K562 (cell line): ENCODE results near the gene ZFTA. TPM values are rescaled to one million over a fixed set of nuclear protein-coding genes. Genes with fewer than 3 reads are reported as not detected.

Experiments
- CXXC5 ChIP-seq: fragments of 250-450 bp; sonication (Bioruptor Pico); IDR thresholded peaks from 2 replicates; pipeline ENCODE4 v1.8.0; 2022; ENCODE audit warnings: inconsistent platforms, mild to moderate bottlenecking, moderate library complexity
- ESRRA ChIP-seq: fragments of 450-650 bp; IDR thresholded peaks from 2 replicates; pipeline ENCODE4 v1.6.1; 2014; ENCODE audit warnings: low read depth, mild to moderate bottlenecking, moderate library complexity, borderline replicate concordance
- FOXA1 ChIP-seq: fragments of 450-650 bp; IDR thresholded peaks from 2 replicates; pipeline ENCODE4 v1.6.1; 2016; ENCODE audit warnings: mild to moderate bottlenecking, borderline replicate concordance
- GATA2 ChIP-seq: sonication (generic); formaldehyde crosslinking; IDR thresholded peaks from 2 replicates; pipeline ENCODE4 v1.4.0; 2020; ENCODE audit warnings: mild to moderate bottlenecking, missing genetic modification reagents
- L3MBTL2 ChIP-seq: fragments of 450-650 bp; IDR thresholded peaks from 2 replicates; pipeline ENCODE4 v1.6.1; 2016; ENCODE audit warnings: mild to moderate bottlenecking, moderate library complexity
- MYNN ChIP-seq, 2 experiments: sonication (generic); formaldehyde crosslinking in 1 of 2; IDR thresholded peaks; 2 replicates each; pipeline versions ENCODE4 v1.5.0 to v1.6.1; 2016 to 2020; ENCODE audit warnings: antibody characterized with exemption in 1 of 2, missing genetic modification reagents in 1 of 2
- NRF1 ChIP-seq, 2 experiments: fragments of 450-650 bp; IDR thresholded peaks in 1 of 2; conservative IDR thresholded peaks in 1 of 2; 2 replicates each; pipeline ENCODE4 v1.6.1; 2014; ENCODE audit warnings: mild to moderate bottlenecking in 2 of 2
- PCBP1 ChIP-seq: fragments of 200-400 bp; formaldehyde crosslinking; IDR thresholded peaks from 2 replicates; pipeline ENCODE4 v1.6.1; 2018; ENCODE audit warnings: mild to moderate bottlenecking, low read depth, low read length; ENCODE audit not compliant: poor library complexity, severe bottlenecking
- RBM14 ChIP-seq: fragments of 200-400 bp; formaldehyde crosslinking; IDR thresholded peaks from 2 replicates; pipeline ENCODE4 v1.6.1; 2018; ENCODE audit warnings: low read depth, mild to moderate bottlenecking, low read length, moderate library complexity, borderline replicate concordance; ENCODE audit not compliant: insufficient read depth
- ZNF165 ChIP-seq: fragments of 250-450 bp; sonication (Bioruptor Pico); IDR thresholded peaks from 2 replicates; pipeline ENCODE4 v1.4.0; 2020; ENCODE audit warnings: borderline replicate concordance
- polyA plus RNA-seq, 8 experiments: library from polyadenylated mRNA; depleted of rRNA in 4 of 8; stranded (reverse) in 5 of 8; unstranded in 3 of 8; fragments of >200 nt; fragmentation: Nextera tagmentation in 2 of 8; fragmentation: Illumina TruSeq in 1 of 8; extraction: Ambion mirVana in 2 of 8; extraction: Trizol in 1 of 8; gene quantifications; 2 replicates each; pipeline versions ENCODE4 v1.2.1 to v1.2.3, GENCODE V29; 2011 to 2014; ENCODE audit warnings: inconsistent platforms in 1 of 8, missing spikeins in 1 of 8
- total RNA-seq, 7 experiments: library from RNA; depleted of rRNA in 6 of 7; stranded (reverse); fragments of >200 nt in 6 of 7; fragmentation: Illumina TruSeq in 2 of 7; extraction: Trizol in 2 of 7; gene quantifications; 2 replicates each; pipeline versions ENCODE4 v1.2.1 to v1.2.3, GENCODE V29; 2011 to 2021; ENCODE audit warnings: low replicate concordance in 1 of 7
- TF ChIP-seq, protein P1 (sequence below): fragments of 250-450 bp; sonication (Bioruptor Pico); IDR thresholded peaks from 2 replicates; pipeline ENCODE4 v1.9.0; 2021; ENCODE audit warnings: mild to moderate bottlenecking, inconsistent platforms
- TF ChIP-seq, protein P2 (sequence below): IDR thresholded peaks from 2 replicates; pipeline ENCODE4 v1.6.1; 2012; ENCODE audit warnings: low read depth, low read length, improper control_type of control experiment, borderline replicate concordance
- TF ChIP-seq, protein P3 (sequence below): sonication (generic); formaldehyde crosslinking; IDR thresholded peaks from 2 replicates; pipeline ENCODE4 v1.8.0; 2022; ENCODE audit warnings: mild to moderate bottlenecking, missing genetic modification reagents
- TF ChIP-seq, protein P4 (sequence below): fragments of 250-450 bp; sonication (Bioruptor Pico); IDR thresholded peaks from 2 replicates; pipeline ENCODE4 v1.4.0; 2020; ENCODE audit warnings: mild to moderate bottlenecking
- TF ChIP-seq, protein P5 (sequence below), 2 experiments: IDR thresholded peaks; 2 replicates each; pipeline ENCODE4 v1.6.1; 2012; ENCODE audit warnings: improper control_type of control experiment in 2 of 2, low read depth in 2 of 2, low read length in 2 of 2, borderline replicate concordance in 1 of 2

Gene ZFTA
- total and polyA plus RNA-seq, 9 of the 15 experiments (the other 6 are each of a cell fraction or from before 2014, with no cell fraction given): 0.45 to 12.3 (median 2.9) TPM

DNA sequence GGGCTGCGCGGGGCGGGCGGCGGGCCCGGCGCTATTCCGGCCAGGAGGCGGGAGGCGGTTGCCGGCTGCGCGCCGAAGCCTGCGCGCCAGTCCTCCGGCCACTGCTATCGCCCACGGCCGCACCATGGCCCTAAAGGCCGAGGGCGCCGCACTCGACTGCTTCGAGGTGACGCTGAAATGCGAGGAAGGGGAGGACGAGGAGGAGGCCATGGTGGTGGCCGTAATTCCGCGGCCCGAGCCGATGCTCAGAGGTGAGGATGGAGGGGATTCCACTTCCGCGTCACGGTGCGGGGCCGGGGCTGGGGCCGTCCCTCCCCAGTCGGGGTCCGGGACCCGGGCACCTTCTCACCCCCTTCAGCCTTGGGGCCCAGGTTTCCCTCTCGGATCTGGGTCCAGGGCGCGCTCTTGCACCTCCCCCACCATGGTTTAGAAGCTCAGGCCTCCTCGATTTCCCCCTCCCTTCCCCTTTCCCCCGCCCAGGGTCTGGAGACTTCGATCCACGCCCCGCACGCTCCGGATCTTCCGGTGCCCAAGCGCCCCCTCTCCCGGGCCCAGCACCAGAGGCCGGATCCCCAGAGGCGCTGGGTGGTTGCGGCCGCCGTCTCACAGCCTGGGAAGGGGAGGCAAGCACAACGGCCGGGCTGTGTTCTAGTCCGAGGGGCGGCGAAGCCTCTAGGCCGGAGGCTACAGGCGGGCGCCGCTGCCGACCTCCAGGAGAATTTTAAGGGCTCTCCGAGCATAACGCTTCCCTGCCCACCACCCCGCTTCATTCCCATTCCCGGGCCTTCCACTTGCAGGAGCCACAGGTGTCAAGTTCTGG, 45.2 kb upstream of the ZFTA start (continued):
- TF ChIP-seq L3MBTL2: peak; percentile 32; the same call in 1 of the 2 replicates
- TF ChIP-seq MYNN (IDR thresholded peaks at IDR 0.05): no peak
- TF ChIP-seq MYNN (CRISPR knock-in tag; IDR thresholded peaks at IDR 0.05): no peak
- no peak for TF ChIP-seq ZNF165 (CRISPR knock-in tag)
- TF ChIP-seq, protein P1, sequence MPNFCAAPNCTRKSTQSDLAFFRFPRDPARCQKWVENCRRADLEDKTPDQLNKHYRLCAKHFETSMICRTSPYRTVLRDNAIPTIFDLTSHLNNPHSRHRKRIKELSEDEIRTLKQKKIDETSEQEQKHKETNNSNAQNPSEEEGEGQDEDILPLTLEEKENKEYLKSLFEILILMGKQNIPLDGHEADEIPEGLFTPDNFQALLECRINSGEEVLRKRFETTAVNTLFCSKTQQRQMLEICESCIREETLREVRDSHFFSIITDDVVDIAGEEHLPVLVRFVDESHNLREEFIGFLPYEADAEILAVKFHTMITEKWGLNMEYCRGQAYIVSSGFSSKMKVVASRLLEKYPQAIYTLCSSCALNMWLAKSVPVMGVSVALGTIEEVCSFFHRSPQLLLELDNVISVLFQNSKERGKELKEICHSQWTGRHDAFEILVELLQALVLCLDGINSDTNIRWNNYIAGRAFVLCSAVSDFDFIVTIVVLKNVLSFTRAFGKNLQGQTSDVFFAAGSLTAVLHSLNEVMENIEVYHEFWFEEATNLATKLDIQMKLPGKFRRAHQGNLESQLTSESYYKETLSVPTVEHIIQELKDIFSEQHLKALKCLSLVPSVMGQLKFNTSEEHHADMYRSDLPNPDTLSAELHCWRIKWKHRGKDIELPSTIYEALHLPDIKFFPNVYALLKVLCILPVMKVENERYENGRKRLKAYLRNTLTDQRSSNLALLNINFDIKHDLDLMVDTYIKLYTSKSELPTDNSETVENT (CRISPR knock-in tag): 0 out of 2 replicates have a peak, but pooled peaks have one; percentile 11
- TF ChIP-seq, protein P2, sequence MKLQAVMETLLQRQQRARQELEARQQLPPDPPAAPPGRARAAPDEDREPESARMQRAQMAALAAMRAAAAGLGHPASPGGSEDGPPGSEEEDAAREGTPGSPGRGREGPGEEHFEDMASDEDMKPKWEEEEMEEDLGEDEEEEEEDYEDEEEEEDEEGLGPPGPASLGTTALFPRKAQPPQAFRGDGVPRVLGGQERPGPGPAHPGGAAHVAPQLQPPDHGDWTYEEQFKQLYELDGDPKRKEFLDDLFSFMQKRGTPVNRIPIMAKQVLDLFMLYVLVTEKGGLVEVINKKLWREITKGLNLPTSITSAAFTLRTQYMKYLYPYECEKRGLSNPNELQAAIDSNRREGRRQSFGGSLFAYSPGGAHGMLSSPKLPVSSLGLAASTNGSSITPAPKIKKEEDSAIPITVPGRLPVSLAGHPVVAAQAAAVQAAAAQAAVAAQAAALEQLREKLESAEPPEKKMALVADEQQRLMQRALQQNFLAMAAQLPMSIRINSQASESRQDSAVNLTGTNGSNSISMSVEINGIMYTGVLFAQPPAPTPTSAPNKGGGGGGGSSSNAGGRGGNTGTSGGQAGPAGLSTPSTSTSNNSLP: no peak
- TF ChIP-seq, protein P3, sequence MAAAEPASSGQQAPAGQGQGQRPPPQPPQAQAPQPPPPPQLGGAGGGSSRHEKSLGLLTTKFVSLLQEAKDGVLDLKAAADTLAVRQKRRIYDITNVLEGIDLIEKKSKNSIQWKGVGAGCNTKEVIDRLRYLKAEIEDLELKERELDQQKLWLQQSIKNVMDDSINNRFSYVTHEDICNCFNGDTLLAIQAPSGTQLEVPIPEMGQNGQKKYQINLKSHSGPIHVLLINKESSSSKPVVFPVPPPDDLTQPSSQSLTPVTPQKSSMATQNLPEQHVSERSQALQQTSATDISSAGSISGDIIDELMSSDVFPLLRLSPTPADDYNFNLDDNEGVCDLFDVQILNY (CRISPR knock-in tag): no peak
- TF ChIP-seq, protein P4, sequence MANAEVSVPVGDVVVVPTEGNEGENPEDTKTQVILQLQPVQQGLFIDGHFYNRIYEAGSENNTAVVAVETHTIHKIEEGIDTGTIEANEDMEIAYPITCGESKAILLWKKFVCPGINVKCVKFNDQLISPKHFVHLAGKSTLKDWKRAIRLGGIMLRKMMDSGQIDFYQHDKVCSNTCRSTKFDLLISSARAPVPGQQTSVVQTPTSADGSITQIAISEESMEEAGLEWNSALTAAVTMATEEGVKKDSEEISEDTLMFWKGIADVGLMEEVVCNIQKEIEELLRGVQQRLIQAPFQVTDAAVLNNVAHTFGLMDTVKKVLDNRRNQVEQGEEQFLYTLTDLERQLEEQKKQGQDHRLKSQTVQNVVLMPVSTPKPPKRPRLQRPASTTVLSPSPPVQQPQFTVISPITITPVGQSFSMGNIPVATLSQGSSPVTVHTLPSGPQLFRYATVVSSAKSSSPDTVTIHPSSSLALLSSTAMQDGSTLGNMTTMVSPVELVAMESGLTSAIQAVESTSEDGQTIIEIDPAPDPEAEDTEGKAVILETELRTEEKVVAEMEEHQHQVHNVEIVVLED (CRISPR knock-in tag): no peak
- TF ChIP-seq CXXC5 (CRISPR knock-in tag): no peak
- peak; percentile 86 for TF ChIP-seq PCBP1
- no peak for TF ChIP-seq ESRRA
- no peak for TF ChIP-seq FOXA1
- TF ChIP-seq GATA2 (CRISPR knock-in tag): no peak
- TF ChIP-seq RBM14: 0 out of 2 replicates have a peak, but pooled peaks have one; percentile 52
- peak; percentile 80 to 83 for TF ChIP-seq NRF1 (conservative IDR thresholded peaks at IDR 0.05 in 1 of 2, IDR thresholded peaks at IDR 0.05 in 1 of 2)
- TF ChIP-seq, protein P5, sequence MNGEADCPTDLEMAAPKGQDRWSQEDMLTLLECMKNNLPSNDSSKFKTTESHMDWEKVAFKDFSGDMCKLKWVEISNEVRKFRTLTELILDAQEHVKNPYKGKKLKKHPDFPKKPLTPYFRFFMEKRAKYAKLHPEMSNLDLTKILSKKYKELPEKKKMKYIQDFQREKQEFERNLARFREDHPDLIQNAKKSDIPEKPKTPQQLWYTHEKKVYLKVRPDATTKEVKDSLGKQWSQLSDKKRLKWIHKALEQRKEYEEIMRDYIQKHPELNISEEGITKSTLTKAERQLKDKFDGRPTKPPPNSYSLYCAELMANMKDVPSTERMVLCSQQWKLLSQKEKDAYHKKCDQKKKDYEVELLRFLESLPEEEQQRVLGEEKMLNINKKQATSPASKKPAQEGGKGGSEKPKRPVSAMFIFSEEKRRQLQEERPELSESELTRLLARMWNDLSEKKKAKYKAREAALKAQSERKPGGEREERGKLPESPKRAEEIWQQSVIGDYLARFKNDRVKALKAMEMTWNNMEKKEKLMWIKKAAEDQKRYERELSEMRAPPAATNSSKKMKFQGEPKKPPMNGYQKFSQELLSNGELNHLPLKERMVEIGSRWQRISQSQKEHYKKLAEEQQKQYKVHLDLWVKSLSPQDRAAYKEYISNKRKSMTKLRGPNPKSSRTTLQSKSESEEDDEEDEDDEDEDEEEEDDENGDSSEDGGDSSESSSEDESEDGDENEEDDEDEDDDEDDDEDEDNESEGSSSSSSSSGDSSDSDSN (IDR thresholded peaks at IDR 0.05; ENCODE audit: borderline replicate concordance in 1 of 2, low read depth in 2 of 2, low read length in 2 of 2): peak in 1 of 2 experiments; percentile 48; a peak in 1 of 4 replicates
